ENCODE data around the gene RABAC1. TPM values are rescaled to one million over a fixed set of nuclear protein-coding genes. Genes with fewer than 3 reads are reported as not detected.

RABAC1 gene
- polyA plus RNA-seq, 1 experiment, result 149 TPM

DNA sequence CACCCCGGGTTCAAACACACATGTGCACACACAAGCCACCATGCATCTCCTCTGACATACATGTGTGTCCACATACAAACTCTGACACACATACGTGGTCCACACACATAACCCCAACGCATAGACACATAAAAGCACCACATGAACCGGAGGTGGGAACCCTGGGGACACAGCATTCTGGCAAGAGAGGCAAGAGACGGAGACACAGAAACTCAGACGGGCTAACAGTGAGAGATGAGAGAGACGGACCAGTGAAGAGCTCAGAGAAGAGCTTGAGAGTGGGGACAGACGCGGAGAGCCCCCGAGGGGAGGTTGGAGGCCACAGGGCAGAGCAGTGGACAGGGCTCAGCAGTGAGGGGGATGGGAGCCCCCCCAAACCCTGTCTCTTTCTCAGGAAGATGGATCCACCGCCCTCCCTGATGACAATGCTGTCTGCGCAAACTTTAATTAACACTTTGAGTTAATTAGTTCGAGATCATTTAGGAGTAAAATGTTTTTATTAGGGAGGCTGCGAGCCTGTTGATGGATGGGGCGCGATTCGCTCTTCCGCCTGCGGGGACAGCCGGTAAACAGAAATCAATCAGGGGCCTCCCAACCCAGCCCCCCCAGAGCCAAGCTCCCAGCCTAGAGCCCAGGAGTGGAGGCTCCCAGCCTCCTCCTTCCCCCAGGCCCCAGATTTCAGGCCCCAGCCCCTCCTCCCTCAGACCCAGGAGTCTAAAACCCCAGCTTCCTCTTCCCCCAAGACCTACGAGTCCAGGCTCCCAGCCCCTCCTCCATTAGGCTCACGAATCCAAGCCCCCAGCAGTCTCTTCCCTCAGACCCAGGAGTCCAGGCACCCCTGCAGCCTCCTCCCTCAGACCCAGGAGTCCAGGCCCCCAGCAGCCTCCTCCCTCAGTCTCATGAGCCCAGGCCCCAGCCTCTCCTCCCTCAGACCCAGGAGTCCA, 21.3 kb downstream of the RABAC1 start:
- no peaks in the 10 kb centered on the region for H3K9me3 ChIP-seq (ENCODE audit: control insufficient read depth, insufficient read depth, low read length)
- CTCF ChIA-PET, result interaction anchor here (0.7 to 1.1 kb wide), 2 partner anchors 9 to 15 kb away, joined by 3 read pairs; no protein-coding TSS in a partner anchor
- TF ChIP-seq CTCF (IDR thresholded peaks at IDR 0.05; ENCODE audit: low read depth, low read length), result no peak
- POLR2A ChIA-PET, result interaction anchor here (0.5 to 1.0 kb wide), 4 partner anchors 15 to 72 kb away, joined by 3 to 4 read pairs (median 4); no protein-coding TSS in a partner anchor
- DNase-seq (ENCODE audit: low read depth, low spot score), result no peak
- H3K27me3 ChIP-seq (ENCODE audit: control insufficient read depth, insufficient read depth, low read length), result peaks cover 49% of the 10 kb centered on the region
- H3K27ac ChIP-seq (ENCODE audit: low read depth, low read length), result no peak overlapping the region
- H3K4me3 ChIP-seq (ENCODE audit: low read depth, low read length), result no peak overlapping the region

GRCh38 chr19:41936961-41937360, 22.2 kb downstream of the RABAC1 start:
- H3K27me3 ChIP-seq (ENCODE audit: control insufficient read depth, insufficient read depth, low read length), result peaks cover 57% of the 10 kb centered on the region
- no peak for TF ChIP-seq CTCF (IDR thresholded peaks at IDR 0.05; ENCODE audit: low read depth, low read length)
- ChIA-PET POLR2A (interaction anchor here (0.5 to 1.0 kb wide), 2 partner anchors 53 to 71 kb away, joined by 4 read pairs; no protein-coding TSS in a partner anchor), CTCF (interaction anchor here (1.1 kb wide), 1 partner anchor 15 kb away, joined by 3 read pairs; no protein-coding TSS in a partner anchor)
- no peak overlapping the region for H3K27ac ChIP-seq (ENCODE audit: low read depth, low read length)
- DNase-seq (ENCODE audit: low read depth, low spot score), result no peak
- H3K4me3 ChIP-seq (ENCODE audit: low read depth, low read length), result no peak overlapping the region
- peaks cover 4% of the 10 kb centered on the region; the same call in 1 of the 2 replicates for H3K9me3 ChIP-seq (ENCODE audit: control insufficient read depth, insufficient read depth, low read length)

DNA sequence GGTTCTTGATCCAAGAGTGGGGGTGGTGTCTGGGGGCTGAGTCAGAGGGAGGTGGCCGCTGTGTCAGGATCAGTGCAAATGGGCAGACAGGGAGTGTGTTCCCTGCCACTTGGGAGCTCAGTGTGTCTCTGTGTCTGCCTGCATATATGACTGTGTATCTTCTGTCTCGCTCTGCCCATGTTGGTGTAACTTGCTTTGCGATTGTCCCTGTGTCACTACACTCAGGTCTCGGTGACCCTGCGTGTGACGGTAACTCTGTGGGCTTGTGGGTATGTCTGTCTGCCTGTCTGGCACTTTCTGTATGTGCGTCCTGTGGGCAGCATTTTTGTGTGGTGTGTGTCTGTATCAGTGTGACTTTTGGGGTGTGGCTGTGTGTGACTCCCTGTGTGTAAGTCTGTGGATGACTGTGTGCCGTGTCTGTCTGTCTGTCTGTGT, 22.7 kb downstream of the RABAC1 start:
- ChIA-PET CTCF (interaction anchor here (1.1 kb wide), 1 partner anchor 16 kb away, joined by 3 read pairs; no protein-coding TSS in a partner anchor), POLR2A (interaction anchor here (1.0 kb wide), 1 partner anchor 52 kb away, joined by 4 read pairs; no protein-coding TSS in a partner anchor)
- no peak for DNase-seq (ENCODE audit: low read depth, low spot score)
- no peak overlapping the region for H3K27ac ChIP-seq (ENCODE audit: low read depth, low read length)
- no peak overlapping the region for H3K4me3 ChIP-seq (ENCODE audit: low read depth, low read length)
- H3K9me3 ChIP-seq (ENCODE audit: control insufficient read depth, insufficient read depth, low read length), result peaks cover 4% of the 10 kb centered on the region; the same call in 1 of the 2 replicates
- H3K27me3 ChIP-seq (ENCODE audit: control insufficient read depth, insufficient read depth, low read length), result peaks cover 61% of the 10 kb centered on the region
- TF ChIP-seq CTCF (IDR thresholded peaks at IDR 0.05; ENCODE audit: low read depth, low read length), result no peak

GRCh38 chr19:41935760-41936415, 23.2 kb downstream of the RABAC1 start:
- H3K27ac ChIP-seq (ENCODE audit: low read depth, low read length), result no peak overlapping the region
- DNase-seq (ENCODE audit: low read depth, low spot score), result no peak
- POLR2A ChIA-PET, result no interaction called here

More at GRCh38 chr19:41935760-41936415, 23.2 kb downstream of the RABAC1 start:
- no peak for TF ChIP-seq CTCF (IDR thresholded peaks at IDR 0.05; ENCODE audit: low read depth, low read length)
- peaks cover 4% of the 10 kb centered on the region; the same call in 1 of the 2 replicates for H3K9me3 ChIP-seq (ENCODE audit: control insufficient read depth, insufficient read depth, low read length)
- CTCF ChIA-PET, result no interaction called here
- no peak overlapping the region for H3K4me3 ChIP-seq (ENCODE audit: low read depth, low read length)
- peaks cover 64% of the 10 kb centered on the region for H3K27me3 ChIP-seq (ENCODE audit: control insufficient read depth, insufficient read depth, low read length)

Measured in AG04450 (cell line).